Suprapubic skin (tissue), 4 donors: Measurements from ENCODE around the gene AGT.

Source experiments
- EP300 ChIP-seq: sonication (generic); formaldehyde crosslinking; IDR thresholded peaks from one replicate; pipeline ENCODE4 v1.6.1; 2017; ENCODE audit warnings: antibody characterized with exemption
- POLR2A ChIP-seq, 2 donors: fragments of 450-650 bp; IDR thresholded peaks; one replicate each; pipeline ENCODE4 v1.6.1; 2017; ENCODE audit warnings: antibody characterized with exemption in 2 of 2, mild to moderate bottlenecking in 2 of 2, moderate library complexity in 2 of 2
- POLR2AphosphoS5 ChIP-seq, 3 donors: sonication (generic); formaldehyde crosslinking; IDR thresholded peaks; one replicate each; pipeline ENCODE4 v1.6.1; 2017; ENCODE audit warnings: antibody characterized with exemption in 3 of 3
- TF ChIP-seq, protein P1 (sequence below), 2 donors: fragments of 200-600 bp in 1 of 2; fragments of 450-650 bp in 1 of 2; sonication (generic) in 1 of 2; IDR thresholded peaks; one replicate each; pipeline ENCODE4 v1.5.1; 2016 to 2019; ENCODE audit warnings: antibody characterized with exemption in 2 of 2, mild to moderate bottlenecking in 1 of 2, moderate library complexity in 1 of 2

DNA sequence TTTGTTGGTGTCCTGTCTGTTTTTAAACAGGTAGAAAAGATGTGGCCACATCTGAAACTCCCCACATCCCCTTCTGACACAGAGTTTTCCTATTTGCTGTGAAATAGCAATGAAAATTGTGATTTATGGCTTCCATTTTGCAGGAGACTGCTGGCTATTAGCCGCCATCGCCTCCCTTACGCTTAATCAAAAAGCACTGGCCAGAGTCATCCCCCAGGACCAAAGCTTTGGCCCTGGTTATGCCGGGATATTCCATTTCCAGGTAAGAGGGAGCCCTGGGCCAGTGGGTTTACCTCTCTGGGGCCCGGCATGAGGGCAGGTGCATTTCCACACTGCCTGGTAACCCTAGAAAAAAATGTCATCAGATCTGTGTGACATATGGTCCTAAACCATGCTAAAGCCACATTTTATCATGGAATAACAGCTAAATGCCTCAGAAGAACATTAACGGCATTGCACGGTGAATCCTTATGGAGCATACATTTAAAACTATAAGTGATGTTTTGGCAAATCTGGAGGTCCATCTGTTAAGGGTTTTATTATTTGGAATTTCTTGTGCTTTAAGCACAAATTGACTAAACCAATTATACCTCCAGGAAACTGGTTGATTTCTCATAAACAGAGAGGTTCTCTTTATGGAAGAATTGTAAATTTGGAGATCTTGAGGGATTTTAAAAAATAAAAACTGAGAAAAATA, 45.6 kb upstream of the AGT start:
- TF ChIP-seq, protein P1, sequence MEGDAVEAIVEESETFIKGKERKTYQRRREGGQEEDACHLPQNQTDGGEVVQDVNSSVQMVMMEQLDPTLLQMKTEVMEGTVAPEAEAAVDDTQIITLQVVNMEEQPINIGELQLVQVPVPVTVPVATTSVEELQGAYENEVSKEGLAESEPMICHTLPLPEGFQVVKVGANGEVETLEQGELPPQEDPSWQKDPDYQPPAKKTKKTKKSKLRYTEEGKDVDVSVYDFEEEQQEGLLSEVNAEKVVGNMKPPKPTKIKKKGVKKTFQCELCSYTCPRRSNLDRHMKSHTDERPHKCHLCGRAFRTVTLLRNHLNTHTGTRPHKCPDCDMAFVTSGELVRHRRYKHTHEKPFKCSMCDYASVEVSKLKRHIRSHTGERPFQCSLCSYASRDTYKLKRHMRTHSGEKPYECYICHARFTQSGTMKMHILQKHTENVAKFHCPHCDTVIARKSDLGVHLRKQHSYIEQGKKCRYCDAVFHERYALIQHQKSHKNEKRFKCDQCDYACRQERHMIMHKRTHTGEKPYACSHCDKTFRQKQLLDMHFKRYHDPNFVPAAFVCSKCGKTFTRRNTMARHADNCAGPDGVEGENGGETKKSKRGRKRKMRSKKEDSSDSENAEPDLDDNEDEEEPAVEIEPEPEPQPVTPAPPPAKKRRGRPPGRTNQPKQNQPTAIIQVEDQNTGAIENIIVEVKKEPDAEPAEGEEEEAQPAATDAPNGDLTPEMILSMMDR (IDR thresholded peaks at IDR 0.05) = no peak
- TF ChIP-seq POLR2AphosphoS5 (IDR thresholded peaks at IDR 0.05) (no peak), POLR2A (IDR thresholded peaks at IDR 0.05) (no peak), EP300 (no peak)
